Skeletal muscle tissue (tissue), 4 donors: Measurements from ENCODE around the gene COX7A2L. TPM values are rescaled to one million over a fixed set of nuclear protein-coding genes. Genes with fewer than 3 reads are reported as not detected.

Source experiments
- H3K27ac ChIP-seq: one replicate; pipeline ENCODE4 v1.7.0; 2013; ENCODE audit warnings: mild to moderate bottlenecking, low read depth, low read length, inconsistent platforms
- H3K27me3 ChIP-seq, 3 donors: one replicate each; pipeline ENCODE4 v1.7.0; 2013; ENCODE audit warnings: low read length in 3 of 3; ENCODE audit not compliant: control insufficient read depth in 3 of 3, insufficient read depth in 3 of 3
- H3K36me3 ChIP-seq, 3 donors: one replicate each; pipeline ENCODE4 v1.7.0; 2013; ENCODE audit warnings: low read length in 3 of 3; ENCODE audit not compliant: control insufficient read depth in 3 of 3, insufficient read depth in 3 of 3
- H3K4me1 ChIP-seq, 3 donors: one replicate each; pipeline ENCODE4 v1.7.0; 2013; ENCODE audit warnings: low read length in 3 of 3, mild to moderate bottlenecking in 3 of 3; ENCODE audit not compliant: control insufficient read depth in 3 of 3, insufficient read depth in 3 of 3
- H3K4me3 ChIP-seq, 3 donors: one replicate each; pipeline ENCODE4 v1.7.0; 2013; ENCODE audit warnings: low read length in 3 of 3
- H3K9ac ChIP-seq, 3 donors: one replicate each; pipeline ENCODE4 v1.7.0; 2013; ENCODE audit warnings: low read length in 3 of 3, mild to moderate bottlenecking in 3 of 3, moderate library complexity in 2 of 3, low read depth in 1 of 3
- H3K9me3 ChIP-seq, 3 donors: one replicate each; pipeline ENCODE4 v1.7.0; 2013; ENCODE audit warnings: low read length in 3 of 3; ENCODE audit not compliant: control insufficient read depth in 3 of 3
- total RNA-seq: library from RNA; depleted of rRNA; stranded (reverse); fragments of >200 nt; gene quantifications from one replicate; pipeline ENCODE4 v1.2.3, GENCODE V29; 2014
- donor health status: Osteomylitis.

The COX7A2L gene
- total RNA-seq, 1 donor from 2014 or later = 180 TPM

- H3K36me3 ChIP-seq = peaks cover 6 to 12% (median 10%) of the 10 kb centered on the region in 3 donors
- H3K9ac ChIP-seq = no peak overlapping the region
- no peak overlapping the region for H3K27ac ChIP-seq
- H3K27me3 ChIP-seq = no peaks in the 10 kb centered on the region
- no peak overlapping the region for H3K4me3 ChIP-seq
- H3K4me1 ChIP-seq = peaks cover 17 to 20% (median 19%) of the 10 kb centered on the region in 3 donors
- no peaks in the 10 kb centered on the region for H3K9me3 ChIP-seq
Observed at GRCh38 chr2:42340938-42341636, 19.9 kb downstream of the COX7A2L start.

GRCh38 chr2:42340045-42340937, 20.7 kb downstream of the COX7A2L start:
- peaks cover 17 to 20% (median 19%) of the 10 kb centered on the region in 3 donors for H3K4me1 ChIP-seq
- no peak overlapping the region for H3K27ac ChIP-seq
- H3K9me3 ChIP-seq = no peaks in the 10 kb centered on the region
- H3K9ac ChIP-seq = no peak overlapping the region
- H3K4me3 ChIP-seq = no peak overlapping the region
- peaks cover 9 to 14% (median 10%) of the 10 kb centered on the region in 3 donors for H3K36me3 ChIP-seq
- H3K27me3 ChIP-seq = no peaks in the 10 kb centered on the region

GRCh38 chr2:42339191-42339912, 21.7 kb downstream of the COX7A2L start:
- no peak overlapping the region for H3K9ac ChIP-seq
- H3K4me3 ChIP-seq = no peak overlapping the region
- peaks cover 9 to 17% (median 10%) of the 10 kb centered on the region in 3 donors for H3K36me3 ChIP-seq
- peaks cover 17 to 20% (median 19%) of the 10 kb centered on the region in 3 donors for H3K4me1 ChIP-seq
- H3K9me3 ChIP-seq = no peaks in the 10 kb centered on the region
- no peak overlapping the region for H3K27ac ChIP-seq
- no peaks in the 10 kb centered on the region for H3K27me3 ChIP-seq

GRCh38 chr2:42338567-42339190, 22.3 kb downstream of the COX7A2L start:
- peaks cover 17 to 20% (median 19%) of the 10 kb centered on the region in 3 donors for H3K4me1 ChIP-seq
- no peak overlapping the region for H3K9ac ChIP-seq
- H3K4me3 ChIP-seq = no peak overlapping the region
- H3K9me3 ChIP-seq = no peaks in the 10 kb centered on the region
- H3K36me3 ChIP-seq = peaks cover 9 to 17% (median 10%) of the 10 kb centered on the region in 3 donors
- no peaks in the 10 kb centered on the region for H3K27me3 ChIP-seq
- H3K27ac ChIP-seq = no peak overlapping the region

- no peak overlapping the region for H3K4me3 ChIP-seq
- no peak overlapping the region for H3K27ac ChIP-seq
- H3K9ac ChIP-seq = no peak overlapping the region
- peaks cover 13 to 18% (median 18%) of the 10 kb centered on the region in 3 donors for H3K4me1 ChIP-seq
- peaks cover 11 to 23% (median 17%) of the 10 kb centered on the region in 3 donors for H3K36me3 ChIP-seq
- H3K27me3 ChIP-seq = no peaks in the 10 kb centered on the region
- H3K9me3 ChIP-seq = no peaks in the 10 kb centered on the region
Observed at GRCh38 chr2:42337846-42338566, 23.0 kb downstream of the COX7A2L start.

GRCh38 chr2:42337356-42337820, 23.6 kb downstream of the COX7A2L start:
- Histone ChIP-seq H3K4me3 (no peak overlapping the region), H3K9me3 (no peaks in the 10 kb centered on the region), H3K27me3 (no peaks in the 10 kb centered on the region), H3K9ac (no peak overlapping the region), H3K36me3 (peaks cover 15 to 25% (median 22%) of the 10 kb centered on the region in 3 donors), H3K27ac (no peak overlapping the region), H3K4me1 (peaks cover 6 to 12% (median 11%) of the 10 kb centered on the region in 3 donors)

- Histone ChIP-seq H3K27ac (no peak overlapping the region), H3K27me3 (no peaks in the 10 kb centered on the region), H3K9me3 (no peaks in the 10 kb centered on the region), H3K36me3 (peaks cover 15 to 29% (median 26%) of the 10 kb centered on the region in 3 donors), H3K4me3 (no peak overlapping the region), H3K9ac (no peak overlapping the region), H3K4me1 (peaks cover 0 to 4% (median 4%) of the 10 kb centered on the region in 3 donors)
Observed at GRCh38 chr2:42336361-42336965, 24.6 kb downstream of the COX7A2L start.

- Histone ChIP-seq H3K9me3 (no peaks in the 10 kb centered on the region), H3K27me3 (no peaks in the 10 kb centered on the region), H3K9ac (no peak overlapping the region), H3K36me3 (peaks cover 13 to 30% (median 25%) of the 10 kb centered on the region in 3 donors), H3K4me3 (no peak overlapping the region), H3K4me1 (no peaks in the 10 kb centered on the region), H3K27ac (no peak overlapping the region)
Observed at GRCh38 chr2:42335514-42336104, 25.4 kb downstream of the COX7A2L start.
